A549 (cell line): ENCODE data around the gene ADGRA3. TPM values are rescaled to one million over a fixed set of nuclear protein-coding genes. Genes with fewer than 3 reads are reported as not detected.
A peak's percentile ranks its signal among the peaks of the same experiment; 100 is the strongest.

ENCODE experiments used
- ATAC-seq, 2 experiments: fragments of 200-7000 bp in 1 of 2; fragments of >200 bp in 1 of 2; cut with Nextera tagmentation in 1 of 2; cut with Tn5 transposase in 1 of 2; 3 replicates each; pipeline versions ENCODE4 v1.8.0 to v1.9.1; 2018 to 2020; ENCODE audit warnings: mild to moderate bottlenecking in 1 of 2, moderate library complexity in 1 of 2
- CTCF ChIA-PET: fragments of 300-600 bp; sonication (Branson Sonifier 250); formaldehyde crosslinking; extraction: SDS; loops from one replicate; lab custom pipeline; 2021; ENCODE audit warnings: antibody characterized with exemption, inconsistent platforms; lab: Yijun Ruan, JAX
- POLR2A ChIA-PET: fragments of 350-600 bp; formaldehyde crosslinking; extraction: SDS; loops from one replicate; lab custom pipeline; 2021; ENCODE audit warnings: antibody characterized with exemption, inconsistent platforms; lab: Yijun Ruan, JAX
- DNase-seq, 2 experiments: peaks; one replicate each; pipeline versions ENCODE4 v3.0.0 to v3.0.0-alpha.2; 2011 to 2016; ENCODE audit warnings: low read depth in 1 of 2, low spot score in 1 of 2
- FAIRE-seq: peaks from 2 replicates; lab custom pipeline; 2011; peaks lifted over from hg19 to GRCh38; lab: Jason Lieb, UNC
- H3K27ac ChIP-seq, 2 experiments: fragments of >200 bp; sonication (Bioruptor Twin); formaldehyde crosslinking; 3 replicates each; pipeline ENCODE4 v1.5.1; 2016 to 2017
- H3K4me1 ChIP-seq: fragments of >200 bp; sonication (Bioruptor Twin); formaldehyde crosslinking; 3 replicates; pipeline ENCODE4 v1.6.1; 2016
- H3K4me2 ChIP-seq: fragments of >200 bp; sonication (Bioruptor Twin); formaldehyde crosslinking; 3 replicates; pipeline ENCODE4 v1.6.1; 2016
- H3K4me3 ChIP-seq: fragments of >200 bp; sonication (Bioruptor Twin); formaldehyde crosslinking; 3 replicates; pipeline ENCODE4 v1.5.1; 2016
- H3K9me3 ChIP-seq: fragments of >200 bp; sonication (Bioruptor Twin); formaldehyde crosslinking; 3 replicates; pipeline ENCODE4 v1.6.1; 2016
- BHLHE40 ChIP-seq: IDR thresholded peaks from 2 replicates; pipeline ENCODE4 v1.6.1; 2012; ENCODE audit warnings: low read depth, low read length, inconsistent platforms
- CBX8 ChIP-seq: fragments of 200-600 bp; sonication (generic); IDR thresholded peaks from 2 replicates; pipeline ENCODE4 v1.6.1; 2016
- CHD2 ChIP-seq: fragments of 150-350 bp; IDR thresholded peaks from 2 replicates; pipeline ENCODE4 v1.6.1; 2014; ENCODE audit warnings: low read length; ENCODE audit not compliant: partially characterized antibody
- EHF ChIP-seq: fragments of 250-450 bp; sonication (Bioruptor Pico); IDR thresholded peaks from 2 replicates; pipeline ENCODE4 v1.5.0; 2020; ENCODE audit warnings: mild to moderate bottlenecking
- EHMT2 ChIP-seq: fragments of 200-600 bp; sonication (generic); IDR thresholded peaks from 2 replicates; pipeline ENCODE4 v1.6.1; 2016; ENCODE audit warnings: antibody characterized with exemption, low read depth, mild to moderate bottlenecking, moderate library complexity
- EP300 ChIP-seq, 2 experiments: fragments of >200 bp; sonication (Bioruptor Twin); formaldehyde crosslinking; IDR thresholded peaks; 2 replicates in 1 of 2; 3 replicates in 1 of 2; pipeline ENCODE4 v1.6.1; 2016 to 2017
- GATA3 ChIP-seq: IDR thresholded peaks from 2 replicates; pipeline ENCODE4 v1.6.1; 2012; ENCODE audit warnings: borderline replicate concordance
- HOXA7 ChIP-seq: fragments of 250-450 bp; sonication (Bioruptor Pico); IDR thresholded peaks from 2 replicates; pipeline ENCODE4 v1.5.0; 2020; ENCODE audit warnings: mild to moderate bottlenecking, moderate library complexity
- HOXB13 ChIP-seq: fragments of 250-450 bp; sonication (Bioruptor Pico); IDR thresholded peaks from 2 replicates; pipeline ENCODE4 v1.5.0; 2020; ENCODE audit warnings: low read depth, mild to moderate bottlenecking, moderate library complexity
- HOXB5 ChIP-seq: fragments of 250-450 bp; sonication (Bioruptor Pico); IDR thresholded peaks from 2 replicates; pipeline ENCODE4 v1.5.0; 2020; ENCODE audit warnings: mild to moderate bottlenecking, moderate library complexity
- JUN ChIP-seq, 2 experiments: fragments of >200 bp; sonication (Bioruptor Twin); formaldehyde crosslinking; IDR thresholded peaks; 2 replicates in 1 of 2; 3 replicates in 1 of 2; pipeline ENCODE4 v1.6.1; 2016 to 2017
- JUNB ChIP-seq: fragments of >200 bp; sonication (Bioruptor Twin); formaldehyde crosslinking; IDR thresholded peaks from 2 replicates; pipeline ENCODE4 v1.6.1; 2016
- MAX ChIP-seq: IDR thresholded peaks from 2 replicates; pipeline ENCODE4 v1.6.1; 2012
- MAZ ChIP-seq: fragments of 150-350 bp; IDR thresholded peaks from 2 replicates; pipeline ENCODE4 v1.6.1; 2014; ENCODE audit warnings: antibody characterized with exemption, low read depth, low read length, borderline replicate concordance
- NPAS2 ChIP-seq: fragments of 250-450 bp; sonication (Bioruptor Pico); IDR thresholded peaks from 2 replicates; pipeline ENCODE4 v1.8.0; 2022; ENCODE audit warnings: mild to moderate bottlenecking, moderate library complexity, borderline replicate concordance
- NR3C1 ChIP-seq: fragments of >200 bp; sonication (Bioruptor Twin); formaldehyde crosslinking; IDR thresholded peaks from 3 replicates; pipeline ENCODE4 v1.6.1; 2017
- PHF8 ChIP-seq: fragments of 200-600 bp; sonication (generic); IDR thresholded peaks from 2 replicates; pipeline ENCODE4 v1.6.1; 2016; ENCODE audit warnings: low read depth, mild to moderate bottlenecking, antibody characterized with exemption, moderate library complexity, borderline replicate concordance
- POLR2A ChIP-seq: IDR thresholded peaks from 2 replicates; pipeline ENCODE4 v1.6.1; 2012; ENCODE audit warnings: mild to moderate bottlenecking, low read length
- RAD21 ChIP-seq, 2 experiments: fragments of >200 bp in 1 of 2; sonication (Bioruptor Twin) in 1 of 2; formaldehyde crosslinking in 1 of 2; IDR thresholded peaks in 1 of 2; conservative IDR thresholded peaks in 1 of 2; 2 replicates in 1 of 2; 3 replicates in 1 of 2; pipeline ENCODE4 v1.6.1; 2012 to 2018; ENCODE audit warnings: inconsistent platforms in 1 of 2
- RCOR1 ChIP-seq: fragments of 150-350 bp; IDR thresholded peaks from 2 replicates; pipeline ENCODE4 v1.6.1; 2014; ENCODE audit warnings: antibody characterized with exemption, low read length, low read depth
- RNF2 ChIP-seq: fragments of 200-600 bp; sonication (generic); IDR thresholded peaks from 2 replicates; pipeline ENCODE4 v1.6.1; 2016; ENCODE audit warnings: low read depth, mild to moderate bottlenecking, antibody characterized with exemption, moderate library complexity, borderline replicate concordance
- SMC3 ChIP-seq: fragments of >200 bp; sonication (Bioruptor Twin); formaldehyde crosslinking; IDR thresholded peaks from 3 replicates; pipeline ENCODE4 v1.6.1; 2018; ENCODE audit warnings: inconsistent platforms
- SREBF2 ChIP-seq: fragments of 450-650 bp; IDR thresholded peaks from 2 replicates; pipeline ENCODE4 v1.6.1; 2014; ENCODE audit warnings: mild to moderate bottlenecking, moderate library complexity
- TFCP2L1 ChIP-seq: fragments of 250-450 bp; sonication (Bioruptor Pico); IDR thresholded peaks from 2 replicates; pipeline ENCODE4 v1.5.0; 2021; ENCODE audit warnings: mild to moderate bottlenecking
- WGBS: methylation state at CpG from one replicate; pipeline ENCODE4 v1.1.6; 2017; ENCODE audit errors: missing lambda C conversion rate; 5-methylcytosine and 5-hydroxymethylcytosine counted together
- polyA plus RNA-seq, 4 experiments: library from polyadenylated mRNA; depleted of rRNA in 3 of 4; stranded (reverse); fragments of >200 nt; fragmentation: RNase III in 1 of 4; extraction: RNeasy Plus Mini Kit Qiagen cat#74134 plus additional on column Dnase treatment in 1 of 4; gene quantifications; 2 replicates in 3 of 4; 3 replicates in 1 of 4; pipeline ENCODE4 v1.2.3, GENCODE V29; 2011 to 2017
- TF ChIP-seq, protein P1 (sequence below): fragments of >200 bp; sonication (Bioruptor Twin); formaldehyde crosslinking; IDR thresholded peaks from 3 replicates; pipeline ENCODE4 v1.6.1; 2016
- TF ChIP-seq, protein P2 (sequence below): fragments of 250-450 bp; sonication (Bioruptor Pico); IDR thresholded peaks from 2 replicates; pipeline ENCODE4 v1.5.0; 2021; ENCODE audit warnings: mild to moderate bottlenecking, moderate library complexity, borderline replicate concordance

Gene ADGRA3
- polyA plus RNA-seq, 2 of the 4 experiments (the other 2 are of a cell fraction) = 18.2 to 20.0 TPM

- no peak for FAIRE-seq
- POLR2A ChIA-PET = no interaction called here
- H3K4me2 ChIP-seq = no peak overlapping the region
- H3K9me3 ChIP-seq = no peaks in the 10 kb centered on the region
- 0 out of 6 replicates have a peak overlapping the region, but pooled peaks of 1 of the 2 experiments have one; percentile 7 for H3K27ac ChIP-seq
- H3K4me3 ChIP-seq = no peak overlapping the region
- peaks cover 17% of the 10 kb centered on the region for H3K4me1 ChIP-seq
- CTCF ChIA-PET = interaction anchor here (1.1 to 1.7 kb wide), 2 partner anchors 30 to 47 kb away, joined by 4 read pairs; no protein-coding TSS in a partner anchor
- TF ChIP-seq HOXB5 = no peak
- no peak for TF ChIP-seq HOXB13 (CRISPR knock-in tag)
- TF ChIP-seq RCOR1 = no peak
- TF ChIP-seq EHMT2 = no peak
- TF ChIP-seq SREBF2 = no peak
- no peak for TF ChIP-seq MAZ
- no peak for TF ChIP-seq CBX8
- TF ChIP-seq EP300 (IDR thresholded peaks at IDR 0.05) = no peak
- TF ChIP-seq RNF2 = no peak
- no peak for TF ChIP-seq JUN (IDR thresholded peaks at IDR 0.05)
- no peak for TF ChIP-seq TFCP2L1
- TF ChIP-seq, protein P1, sequence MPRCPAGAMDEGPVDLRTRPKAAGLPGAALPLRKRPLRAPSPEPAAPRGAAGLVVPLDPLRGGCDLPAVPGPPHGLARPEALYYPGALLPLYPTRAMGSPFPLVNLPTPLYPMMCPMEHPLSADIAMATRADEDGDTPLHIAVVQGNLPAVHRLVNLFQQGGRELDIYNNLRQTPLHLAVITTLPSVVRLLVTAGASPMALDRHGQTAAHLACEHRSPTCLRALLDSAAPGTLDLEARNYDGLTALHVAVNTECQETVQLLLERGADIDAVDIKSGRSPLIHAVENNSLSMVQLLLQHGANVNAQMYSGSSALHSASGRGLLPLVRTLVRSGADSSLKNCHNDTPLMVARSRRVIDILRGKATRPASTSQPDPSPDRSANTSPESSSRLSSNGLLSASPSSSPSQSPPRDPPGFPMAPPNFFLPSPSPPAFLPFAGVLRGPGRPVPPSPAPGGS = no peak
- no peak for TF ChIP-seq RAD21 (conservative IDR thresholded peaks at IDR 0.05 in 1 of 2, IDR thresholded peaks at IDR 0.05 in 1 of 2)
- TF ChIP-seq EHF (CRISPR knock-in tag) = no peak
- no CpG with 5 or more reads among the region's 3 CpGs for WGBS
- DNase-seq = no peak
- ATAC-seq = peak; percentile 29 to 43; a peak in 2 of 6 replicates
Observed at GRCh38 chr4:22482250-22483127, 33.4 kb downstream of the ADGRA3 start.

DNA sequence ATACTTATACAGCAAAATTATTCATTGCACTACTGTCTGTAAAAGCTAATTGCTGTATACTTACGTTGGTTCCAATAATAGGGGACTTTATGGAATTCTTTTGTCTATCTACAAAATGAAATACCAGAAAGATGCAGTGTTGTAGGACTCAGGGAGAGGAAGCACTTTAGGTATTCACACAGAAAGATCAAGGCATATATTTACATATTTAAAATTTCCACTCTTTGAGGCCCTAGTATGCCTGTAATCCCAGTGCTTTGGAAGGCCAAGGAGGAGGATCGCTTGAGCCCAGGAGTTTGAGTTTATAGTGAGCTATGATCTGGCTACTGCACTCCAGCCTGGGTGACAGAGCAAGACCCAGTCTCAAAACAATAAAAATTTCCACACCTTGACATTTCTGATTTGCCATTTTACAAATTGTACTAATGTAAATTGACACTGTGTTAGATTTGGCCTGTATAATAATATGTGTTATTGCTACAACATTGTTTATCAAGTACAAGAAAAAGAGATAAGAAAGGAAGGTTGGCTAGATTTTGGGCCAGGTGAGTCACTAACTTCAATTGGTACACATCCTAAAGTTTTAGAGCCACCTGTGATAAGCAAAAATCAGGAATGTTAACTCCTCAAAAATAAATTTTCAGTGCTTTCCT lies 35.1 kb downstream of the ADGRA3 start:
- TF ChIP-seq GATA3 (no peak), HOXB5 (no peak), SMC3 (no peak), NPAS2 (CRISPR knock-in tag) (no peak), RAD21 (conservative IDR thresholded peaks at IDR 0.05 in 1 of 2, IDR thresholded peaks at IDR 0.05 in 1 of 2) (no peak), CBX8 (no peak), POLR2A (no peak), BHLHE40 (no peak), CHD2 (no peak), HOXA7 (CRISPR knock-in tag) (no peak), NR3C1 (no peak), MAX (no peak), PHF8 (no peak), JUNB (no peak)
- TF ChIP-seq, protein P2, sequence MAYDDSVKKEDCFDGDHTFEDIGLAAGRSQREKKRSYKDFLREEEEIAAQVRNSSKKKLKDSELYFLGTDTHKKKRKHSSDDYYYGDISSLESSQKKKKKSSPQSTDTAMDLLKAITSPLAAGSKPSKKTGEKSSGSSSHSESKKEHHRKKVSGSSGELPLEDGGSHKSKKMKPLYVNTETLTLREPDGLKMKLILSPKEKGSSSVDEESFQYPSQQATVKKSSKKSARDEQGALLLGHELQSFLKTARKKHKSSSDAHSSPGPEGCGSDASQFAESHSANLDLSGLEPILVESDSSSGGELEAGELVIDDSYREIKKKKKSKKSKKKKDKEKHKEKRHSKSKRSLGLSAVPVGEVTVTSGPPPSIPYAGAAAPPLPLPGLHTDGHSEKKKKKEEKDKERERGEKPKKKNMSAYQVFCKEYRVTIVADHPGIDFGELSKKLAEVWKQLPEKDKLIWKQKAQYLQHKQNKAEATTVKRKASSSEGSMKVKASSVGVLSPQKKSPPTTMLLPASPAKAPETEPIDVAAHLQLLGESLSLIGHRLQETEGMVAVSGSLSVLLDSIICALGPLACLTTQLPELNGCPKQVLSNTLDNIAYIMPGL (CRISPR knock-in tag) = no peak
- H3K27ac ChIP-seq = no peak overlapping the region
- H3K4me2 ChIP-seq = no peak overlapping the region
- CTCF ChIA-PET = no interaction called here
- WGBS = 83% methylated on average over 2 of the region's 2 CpGs
- FAIRE-seq = no peak
- no peak overlapping the region for H3K4me3 ChIP-seq
- H3K9me3 ChIP-seq = no peaks in the 10 kb centered on the region
- no peak for ATAC-seq
- POLR2A ChIA-PET = no interaction called here
- peaks cover 17% of the 10 kb centered on the region for H3K4me1 ChIP-seq
- DNase-seq = no peak
